Measurements from ENCODE around the gene PRKG1. TPM values are rescaled to one million over a fixed set of nuclear protein-coding genes. Genes with fewer than 3 reads are reported as not detected.

The PRKG1 gene
- total RNA-seq, 2 donors from 2014 or later = 94.5 to 96.0 TPM

DNA sequence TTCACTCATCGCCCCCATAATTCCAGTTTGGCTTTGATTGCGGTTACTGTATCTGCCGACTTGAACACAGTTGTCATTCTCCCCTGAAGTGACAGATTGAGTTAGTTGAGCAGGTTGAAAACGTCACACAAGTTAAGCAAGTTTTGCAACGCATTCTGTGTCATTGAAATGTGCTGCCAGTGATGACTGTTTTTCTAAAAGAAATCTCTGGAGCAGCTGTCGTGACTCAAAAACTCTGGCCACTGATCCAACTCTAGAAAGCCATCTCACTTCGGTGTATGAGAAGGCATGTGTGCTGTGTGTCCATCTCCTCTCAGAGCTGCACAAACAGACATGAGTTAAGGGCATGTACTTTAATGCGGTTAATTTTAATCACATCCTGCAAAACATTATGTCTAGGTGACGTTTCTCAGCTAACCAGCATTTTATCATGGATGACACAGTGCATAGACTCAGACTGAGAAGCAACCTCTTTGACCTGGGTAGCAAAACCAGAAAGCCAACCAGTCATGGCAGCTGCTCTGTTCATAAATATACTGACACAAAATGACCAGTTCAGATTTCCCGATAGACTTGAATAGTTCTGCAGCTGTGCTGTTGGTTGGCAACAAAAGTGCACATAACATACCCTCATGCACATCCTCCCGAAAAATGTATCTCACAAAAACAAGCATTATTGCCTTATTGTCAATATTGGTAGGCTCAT, 555.8 kb downstream of the PRKG1 start:
- no peak for DNase-seq (ENCODE audit: low spot score)
- intact Hi-C loops (cut with DNase I) = no loop called here

DNA sequence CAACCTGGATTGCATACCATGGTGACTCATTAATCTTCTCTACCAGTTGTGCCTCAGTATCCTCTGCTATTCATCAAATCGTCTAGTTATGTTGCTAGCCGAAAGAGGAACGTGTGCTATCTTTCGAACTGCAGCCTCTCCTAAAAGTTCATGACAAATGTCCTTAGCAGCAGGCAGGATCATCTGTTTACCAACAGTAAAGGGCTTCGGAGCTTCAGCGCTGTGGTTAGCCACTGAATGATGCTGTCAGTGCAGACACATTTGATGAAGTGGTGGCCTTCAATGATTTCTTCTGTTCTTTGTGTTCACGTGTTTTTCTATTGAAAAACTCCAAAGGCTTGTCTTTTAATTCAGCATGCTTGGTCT, 556.3 kb downstream of the PRKG1 start:
- intact Hi-C loops (cut with DNase I) = no loop called here
- no peak for DNase-seq (ENCODE audit: low spot score)

DNA sequence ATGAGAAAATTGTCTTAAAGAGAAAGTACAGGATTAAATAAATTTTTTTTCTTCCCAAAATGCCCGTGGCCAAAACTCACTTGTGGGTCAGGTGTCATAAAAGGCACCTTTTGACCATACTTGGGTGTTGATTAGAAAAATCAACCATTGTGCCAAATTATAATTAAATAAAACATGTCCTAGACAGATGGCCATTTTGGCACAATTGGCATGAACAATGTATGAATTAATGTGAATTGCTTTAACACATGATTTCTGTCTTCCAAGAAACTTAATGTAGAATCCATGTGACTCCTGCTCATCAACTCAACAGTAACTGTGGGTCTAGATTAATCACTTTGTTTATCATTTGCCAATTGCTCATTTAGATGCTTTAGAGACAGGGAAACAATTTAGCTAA, 561.1 kb downstream of the PRKG1 start:
- intact Hi-C loops (cut with DNase I) = no loop called here
- no peak for DNase-seq (ENCODE audit: low spot score)

DNA sequence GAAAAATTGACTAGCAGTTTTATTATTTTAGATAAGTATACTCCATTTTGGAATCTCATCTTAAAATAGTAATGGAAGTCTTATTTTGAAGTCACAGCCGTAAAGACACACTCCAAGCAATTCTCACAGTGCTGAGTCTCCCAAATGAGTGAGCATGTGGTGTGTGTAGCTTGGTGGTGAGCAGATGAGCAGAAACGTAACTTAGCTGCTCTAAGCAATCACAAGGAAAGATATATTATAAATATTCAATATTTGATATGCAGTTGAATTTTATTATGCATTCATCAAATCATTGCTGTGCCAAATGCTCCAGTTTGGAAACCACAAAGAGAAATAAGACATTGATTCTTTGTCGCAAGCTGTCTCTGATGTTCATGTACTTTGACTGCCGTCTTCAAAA, 563.9 kb downstream of the PRKG1 start:
- intact Hi-C loops (cut with DNase I) = no loop called here

DNA sequence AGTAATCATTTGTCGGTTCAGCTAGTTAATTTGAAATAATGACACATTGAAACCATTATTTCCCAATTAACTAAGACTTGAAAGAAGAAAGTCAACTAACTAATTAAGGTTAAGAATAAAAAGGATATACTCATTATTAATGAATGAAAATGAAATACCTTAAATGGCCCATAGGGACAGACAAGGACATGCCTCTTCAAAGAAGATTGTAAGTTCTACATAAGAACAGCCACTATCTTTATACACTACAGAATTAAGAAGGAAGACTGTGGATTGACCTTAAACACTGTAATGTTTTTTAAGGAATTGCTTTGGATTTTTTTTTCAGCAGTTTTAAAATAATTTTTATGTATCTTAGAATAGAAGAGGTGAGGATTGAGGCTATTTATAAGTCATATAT, 564.5 kb downstream of the PRKG1 start:
- DNase-seq (ENCODE audit: low spot score) = no peak
- intact Hi-C loops (cut with DNase I) = no loop called here

More for the DNA sequence above, 563.9 kb downstream of the PRKG1 start:
- no peak for DNase-seq (ENCODE audit: low spot score)

DNA sequence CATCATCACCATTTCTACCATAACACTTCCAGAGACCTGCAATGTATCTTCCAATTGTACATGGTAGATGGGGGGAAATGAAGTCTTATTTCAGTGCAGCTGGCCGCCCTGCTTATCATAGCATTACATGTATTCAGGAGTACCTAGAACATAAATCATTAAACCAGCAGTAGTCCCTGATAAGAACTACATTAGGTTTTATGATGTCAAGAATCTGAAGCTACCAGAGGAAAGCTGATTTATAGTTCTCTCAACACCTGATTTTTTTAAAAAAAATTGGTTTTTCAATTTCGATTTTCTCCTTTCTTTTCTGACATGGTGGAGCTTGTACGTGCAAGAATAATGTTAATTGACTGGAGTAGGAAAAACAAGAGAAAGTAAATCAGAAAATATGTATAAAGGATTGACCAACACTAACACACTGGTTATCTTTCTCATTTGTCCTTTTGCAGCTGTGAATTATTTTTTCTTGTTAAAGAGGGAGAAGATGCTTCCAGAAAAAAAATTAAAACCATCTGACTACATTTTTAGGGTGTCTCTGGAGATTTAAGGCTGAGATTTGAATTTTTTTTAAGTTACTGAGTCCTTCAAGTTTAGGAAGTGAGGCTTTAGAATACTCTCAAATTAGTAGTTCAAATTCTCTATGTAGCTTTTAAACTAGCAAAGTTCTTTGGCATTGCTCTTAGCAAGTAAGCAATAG, 566.0 kb downstream of the PRKG1 start:
- DNase-seq (ENCODE audit: low spot score) = no peak
- intact Hi-C loops (cut with DNase I) = no loop called here

DNA sequence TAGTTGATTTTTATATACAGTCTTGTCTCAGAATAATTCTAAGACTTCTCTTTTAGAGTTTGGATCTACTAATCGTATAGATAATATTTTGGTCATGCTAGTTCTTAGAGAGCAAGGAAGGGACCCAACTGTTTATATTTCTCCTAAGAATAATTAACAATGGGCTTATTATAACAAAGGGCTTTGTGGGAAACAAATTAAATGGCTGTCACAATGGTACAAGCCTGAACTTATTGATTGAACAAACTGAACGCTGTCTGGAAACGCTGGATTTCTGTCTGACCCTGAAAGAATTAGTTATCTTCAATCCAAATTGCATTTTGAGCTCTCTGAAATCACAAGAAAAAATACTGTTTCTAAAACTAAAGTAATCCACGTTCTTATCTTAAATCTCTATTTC, 568.3 kb downstream of the PRKG1 start:
- DNase-seq (ENCODE audit: low spot score) = no peak
- intact Hi-C loops (cut with DNase I) = no loop called here

DNA sequence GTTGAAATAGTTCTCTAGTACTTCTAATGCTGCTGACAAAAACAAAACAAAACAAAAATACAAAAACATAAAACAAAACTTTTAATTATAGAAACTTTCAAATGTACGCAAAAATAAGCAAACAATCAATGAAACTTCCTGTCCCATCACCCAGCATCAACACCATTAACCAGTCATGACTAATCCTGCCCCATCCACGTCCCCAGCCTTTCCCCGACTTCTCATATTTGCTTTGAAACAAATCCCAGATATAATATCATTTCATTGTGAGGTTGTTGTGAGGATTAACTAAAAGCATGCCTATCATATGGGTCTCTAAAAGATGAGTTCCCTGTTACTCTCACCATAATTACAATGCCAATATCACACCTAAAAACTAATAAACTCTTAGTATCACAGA, 569.4 kb downstream of the PRKG1 start:
- intact Hi-C loops (cut with DNase I) = no loop called here

DNA sequence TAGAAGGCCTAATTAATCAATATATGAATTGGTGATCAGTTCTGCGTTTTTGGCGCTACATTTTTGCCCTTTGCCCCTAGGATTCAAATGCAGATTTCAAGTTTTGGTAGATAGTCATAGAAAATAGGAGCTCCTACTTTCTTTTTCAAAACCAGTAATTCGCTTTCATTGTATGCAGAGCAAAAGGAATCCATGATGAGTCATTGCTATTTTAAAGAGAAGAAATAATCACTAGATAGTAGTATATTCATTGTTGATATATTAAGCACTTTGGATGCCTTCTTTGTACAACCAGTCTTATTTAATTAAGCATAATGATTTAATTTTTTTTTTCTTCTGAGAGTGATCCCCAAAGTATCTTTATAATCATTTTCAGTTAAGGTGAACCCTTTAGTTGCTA, 574.8 kb downstream of the PRKG1 start:
- DNase-seq (ENCODE audit: low spot score) = no peak
- intact Hi-C loops (cut with DNase I) = loop anchor here in 1 of 2 donors (1.0 kb wide), 1 partner anchor 30 kb away; no protein-coding TSS in a partner anchor

More for the DNA sequence above, 569.4 kb downstream of the PRKG1 start:
- no peak for DNase-seq (ENCODE audit: low spot score)

DNA sequence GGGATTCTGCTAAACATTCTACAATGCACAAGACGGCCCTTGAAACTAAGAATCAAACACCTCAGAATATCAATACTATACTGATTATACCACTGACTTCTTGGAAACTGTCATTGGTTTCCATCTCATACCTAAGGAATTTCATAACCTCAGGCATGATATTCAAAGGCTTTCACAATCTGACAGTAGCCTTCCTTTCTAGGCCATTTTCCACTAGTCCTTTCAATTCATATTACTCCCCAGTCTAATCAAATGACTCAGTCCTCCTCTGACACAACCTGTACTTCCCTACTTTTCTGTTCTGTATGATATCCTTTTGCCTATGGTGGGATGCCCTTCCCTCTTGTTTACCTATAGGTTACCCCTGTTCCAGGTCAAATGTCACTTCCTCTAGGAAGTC, 576.8 kb downstream of the PRKG1 start:
- intact Hi-C loops (cut with DNase I) = no loop called here
- no peak for DNase-seq (ENCODE audit: low spot score)

DNA sequence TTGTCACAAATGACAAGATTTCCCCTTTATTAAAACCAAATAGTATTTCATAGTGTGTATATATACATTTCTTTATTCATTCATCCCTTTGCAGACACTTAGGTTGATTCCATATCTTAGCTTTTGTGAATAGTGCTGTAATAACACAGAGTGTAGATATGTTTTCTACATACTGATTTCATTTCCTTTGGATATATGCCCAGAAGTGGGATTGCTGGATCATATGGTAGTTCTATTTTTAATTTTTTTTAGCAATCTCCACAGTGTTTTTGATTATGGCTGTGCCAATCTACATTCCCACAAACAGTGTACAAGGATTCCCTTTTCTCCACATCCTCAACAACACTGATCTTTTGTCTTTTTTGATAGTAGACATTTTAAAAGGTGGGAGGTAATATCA, 578.7 kb downstream of the PRKG1 start:
- no peak for DNase-seq (ENCODE audit: low spot score)

DNA sequence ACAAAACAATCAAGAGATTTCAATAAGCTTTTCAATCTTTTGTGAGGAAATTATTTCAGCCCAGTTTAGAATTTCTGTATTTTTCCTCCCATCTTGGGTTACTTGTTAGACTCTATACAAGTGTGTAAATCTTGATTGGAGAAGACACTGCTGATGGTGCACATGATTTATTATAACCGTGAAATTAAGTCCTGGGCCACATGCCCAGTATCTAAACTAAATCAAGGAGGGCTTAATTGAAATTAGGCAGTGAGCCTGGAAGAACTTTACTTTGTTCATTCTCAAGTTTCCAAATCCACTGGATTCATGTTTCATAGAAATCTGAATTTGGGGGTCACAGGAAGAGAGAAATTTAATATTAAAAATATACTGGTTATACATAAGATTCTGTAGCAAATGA, 580.6 kb downstream of the PRKG1 start:
- intact Hi-C loops (cut with DNase I) = no loop called here
- DNase-seq (ENCODE audit: low spot score) = no peak

More for the DNA sequence above, 578.7 kb downstream of the PRKG1 start:
- intact Hi-C loops (cut with DNase I) = no loop called here

DNA sequence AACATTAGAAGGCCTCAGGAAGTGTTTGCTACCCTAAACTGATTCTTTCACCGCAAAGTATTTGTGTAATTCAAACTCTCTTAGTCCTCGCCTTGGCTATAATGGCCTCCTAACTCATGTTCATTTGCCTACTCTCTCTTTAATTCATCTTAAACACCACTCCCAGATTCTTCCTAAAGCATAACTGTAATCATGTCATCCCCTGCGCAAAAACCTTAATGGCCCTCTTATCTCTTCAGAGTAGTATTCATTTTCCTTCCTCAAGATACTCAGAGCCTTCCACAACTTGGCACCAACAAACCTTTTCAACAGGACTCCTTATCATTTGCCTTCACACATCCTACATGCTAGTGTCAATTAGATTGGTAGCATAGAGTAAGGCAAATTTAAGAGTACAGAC, 582.2 kb downstream of the PRKG1 start:
- intact Hi-C loops (cut with DNase I) = no loop called here

DNA sequence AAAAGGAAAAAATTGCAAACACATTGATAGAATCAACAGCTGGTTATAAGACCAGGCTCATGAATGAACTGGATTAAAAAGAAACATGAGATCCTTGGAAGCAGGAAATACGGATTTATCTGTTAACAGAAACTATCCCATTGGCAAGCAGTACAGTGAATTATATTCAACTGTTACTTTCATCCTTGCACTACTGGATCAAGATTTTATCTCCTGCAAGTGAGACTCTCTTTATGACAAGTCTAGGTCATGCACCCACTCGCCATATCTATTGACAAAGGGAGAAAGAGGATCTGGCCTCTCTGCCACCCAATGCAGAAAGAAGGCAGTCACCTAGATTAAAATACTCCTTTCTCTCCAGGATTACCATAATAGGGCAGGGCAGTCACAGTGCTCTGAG, 583.7 kb downstream of the PRKG1 start:
- intact Hi-C loops (cut with DNase I) = no loop called here
- no peak for DNase-seq (ENCODE audit: low spot score)

More for the DNA sequence above, 582.2 kb downstream of the PRKG1 start:
- no peak for DNase-seq (ENCODE audit: low spot score)

DNA sequence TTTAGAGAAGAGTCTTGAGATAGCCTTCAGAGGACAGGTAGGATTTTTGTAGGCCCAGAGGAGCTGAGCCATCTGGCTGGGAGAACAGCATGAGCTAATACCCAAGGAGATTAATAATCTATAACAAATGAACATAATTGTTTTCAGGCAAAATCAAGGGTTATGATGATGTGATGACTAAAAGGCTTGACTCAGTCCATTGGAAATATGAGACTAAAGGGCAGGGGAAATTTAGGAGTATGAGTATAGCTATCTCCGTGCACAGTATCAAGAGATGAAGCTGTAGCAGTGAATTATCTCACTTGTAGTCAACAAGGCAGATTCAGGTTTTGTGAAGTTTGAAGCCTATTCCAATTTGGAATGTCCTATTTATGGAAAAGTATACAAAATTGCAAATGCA, 585.1 kb downstream of the PRKG1 start:
- intact Hi-C loops (cut with DNase I) = no loop called here
- no peak for DNase-seq (ENCODE audit: low spot score)

DNA sequence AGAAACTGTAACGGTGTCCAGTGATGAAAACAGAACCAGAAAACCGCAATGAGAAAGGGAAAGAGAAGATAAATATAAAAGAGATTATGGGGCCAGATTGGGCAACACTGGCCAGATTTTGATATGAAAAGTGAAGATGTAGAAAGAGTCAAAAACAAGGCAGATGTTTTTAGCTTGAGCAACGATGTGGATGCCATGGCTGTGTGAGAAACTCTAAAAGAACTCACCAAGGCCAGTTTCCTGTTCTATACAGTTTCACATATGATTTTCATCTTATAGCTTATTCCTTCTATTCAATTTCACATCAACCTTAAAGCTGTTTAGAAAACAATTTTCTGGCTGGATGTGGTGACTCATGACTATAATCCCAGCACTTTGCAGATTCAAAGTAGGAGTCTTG, 588.8 kb downstream of the PRKG1 start:
- intact Hi-C loops (cut with DNase I) = no loop called here
- DNase-seq (ENCODE audit: low spot score) = no peak

DNA sequence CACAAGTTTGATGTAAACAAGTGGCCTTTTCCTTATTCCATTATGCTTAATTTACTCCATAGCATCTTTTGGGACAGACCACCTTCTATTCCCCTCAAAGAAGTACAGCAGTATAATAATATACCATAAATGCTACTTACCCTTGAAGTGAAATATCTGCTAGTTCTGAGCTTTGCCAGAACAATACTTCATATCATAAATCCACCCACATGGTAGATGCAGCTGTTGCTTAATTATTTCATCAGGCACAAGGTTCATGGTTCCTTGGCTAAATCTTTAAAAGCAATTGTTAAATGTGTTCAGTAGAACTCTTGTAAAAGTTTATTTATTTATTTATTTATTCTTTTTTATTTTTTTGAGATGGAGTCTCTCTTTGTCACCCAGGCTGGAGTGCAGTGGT, 592.2 kb downstream of the PRKG1 start:
- intact Hi-C loops (cut with DNase I) = no loop called here
- DNase-seq (ENCODE audit: low spot score) = no peak

DNA sequence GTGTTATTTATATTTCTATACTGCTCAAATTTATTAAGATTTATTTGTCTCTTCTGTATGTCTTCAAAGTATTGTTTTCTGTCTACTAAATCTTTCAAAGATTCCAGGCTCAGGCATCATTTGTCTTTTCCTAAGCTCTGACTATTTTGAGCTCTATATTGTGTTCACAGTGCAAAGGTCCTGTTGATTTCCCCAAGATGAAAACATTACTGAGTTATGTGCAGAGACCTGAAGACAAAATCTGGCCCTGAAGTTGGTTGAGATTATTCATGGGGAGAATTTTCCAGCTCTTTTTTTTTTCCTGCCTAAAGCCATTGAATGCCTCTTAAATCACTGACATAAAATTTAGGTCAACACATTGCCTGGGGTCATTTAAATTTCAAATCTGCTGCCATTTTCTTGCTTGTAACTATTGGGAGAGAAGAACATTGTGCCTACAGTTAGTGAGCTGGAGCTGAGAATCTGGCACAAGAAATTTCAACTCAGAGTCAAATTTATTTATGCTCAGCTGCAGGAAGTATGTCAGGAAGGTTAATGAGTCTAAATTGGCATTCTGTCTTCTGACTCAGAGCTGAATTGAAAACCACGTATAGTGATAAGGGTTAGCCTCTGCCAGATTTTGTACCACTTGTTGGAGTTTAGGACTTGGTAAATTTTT, 593.5 kb downstream of the PRKG1 start:
- DNase-seq (ENCODE audit: low spot score) = no peak
- intact Hi-C loops (cut with DNase I) = no loop called here

DNA sequence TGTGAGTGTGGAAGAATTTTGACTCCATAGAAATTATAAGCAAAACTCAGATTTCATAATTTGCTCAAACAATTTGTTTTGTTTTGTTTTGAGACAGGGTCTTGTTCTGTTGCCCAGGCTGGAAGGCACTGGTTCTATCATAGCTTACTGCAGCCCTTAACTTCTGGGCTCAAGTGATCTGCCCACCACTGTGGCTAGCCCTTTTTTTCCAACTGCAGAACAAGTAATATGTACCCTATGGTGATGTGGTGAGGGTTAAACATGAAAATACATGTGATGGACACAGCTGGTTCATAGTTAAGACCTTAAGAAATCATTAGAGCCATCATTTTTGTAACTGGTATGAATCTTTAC, 594.0 kb downstream of the PRKG1 start:
- intact Hi-C loops (cut with DNase I) = no loop called here
- no peak for DNase-seq (ENCODE audit: low spot score)

DNA sequence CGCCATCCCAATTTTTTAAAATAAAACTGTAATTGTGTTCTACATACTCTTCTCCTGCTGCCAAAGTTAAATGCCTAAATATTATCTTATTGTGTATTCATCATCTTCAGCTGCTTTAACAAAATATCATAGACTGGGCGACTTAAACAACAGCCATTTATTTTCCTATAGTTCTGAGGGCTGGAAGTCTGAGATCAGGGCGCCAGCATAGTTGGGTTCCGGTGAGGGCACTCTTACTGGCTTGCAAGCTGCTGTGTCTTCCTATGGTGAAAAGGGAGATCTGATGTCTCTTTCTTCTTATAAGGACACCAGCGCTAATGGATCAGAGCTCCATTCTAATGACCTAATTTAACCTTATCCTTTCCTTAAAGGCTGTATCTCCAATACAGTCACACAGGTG, 594.8 kb downstream of the PRKG1 start:
- intact Hi-C loops (cut with DNase I) = no loop called here
- DNase-seq (ENCODE audit: low spot score) = no peak

DNA sequence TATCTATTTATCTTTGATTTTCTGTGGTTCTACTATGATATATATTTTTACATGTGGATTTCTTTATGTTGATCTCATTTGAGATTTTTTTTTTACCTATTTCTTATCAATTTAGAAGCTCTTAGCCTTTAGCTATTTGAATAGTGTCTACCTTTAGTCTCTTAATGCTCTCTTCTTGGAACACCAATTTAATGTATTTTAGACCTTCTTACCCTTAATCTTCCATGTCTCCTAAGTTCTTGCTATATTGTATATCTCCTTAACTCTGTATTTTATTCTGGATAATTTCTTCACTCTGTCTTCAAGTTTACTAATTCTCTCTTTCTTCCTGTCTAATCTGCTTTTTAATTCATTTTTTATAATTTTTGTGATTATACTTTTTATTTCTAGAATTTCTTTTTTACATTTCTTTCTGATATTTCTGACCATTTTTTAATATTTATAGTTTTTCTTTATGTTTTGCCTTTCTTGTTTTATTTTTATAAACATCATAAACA, 597.8 kb downstream of the PRKG1 start:
- intact Hi-C loops (cut with DNase I) = no loop called here
- no peak for DNase-seq (ENCODE audit: low spot score)

All from posterior vena cava (tissue), 2 donors.